ENCODE measurements around the gene SCYL3. TPM values are rescaled to one million over a fixed set of nuclear protein-coding genes. Genes with fewer than 3 reads are reported as not detected.
A peak's percentile ranks its signal among the peaks of the same experiment; 100 is the strongest.
"Not testable (repeated sequence)": the region's sequence is repeated elsewhere in the genome, so short reads cannot be mapped to it uniquely, and the experiment has no call there.

The SCYL3 gene
- total RNA-seq, 8 experiments from 2014 or later: 6.3 to 9.1 (median 7.4) TPM

DNA sequence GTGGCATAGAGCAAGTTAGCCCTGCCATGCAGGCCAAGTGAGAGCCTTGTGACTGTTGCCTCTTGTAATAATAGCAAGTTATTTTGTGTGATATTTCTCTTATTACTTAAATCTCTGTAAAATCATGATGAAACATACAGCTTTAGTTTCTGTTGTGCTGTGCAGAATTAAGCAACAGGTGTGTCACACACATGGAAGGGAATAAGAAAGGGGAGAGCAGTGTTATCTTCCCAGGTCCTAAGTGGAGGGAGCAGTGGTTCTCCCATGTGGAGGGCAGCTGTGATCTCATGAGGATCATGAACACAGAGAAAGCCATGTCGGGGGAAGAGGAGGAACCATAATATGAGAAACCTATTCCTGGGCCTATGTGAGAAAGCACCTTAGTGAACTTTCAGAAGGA is 25.2 kb upstream of the SCYL3 start:
- no peak for ATAC-seq (replicated peaks in 6 of 8)
- H3K4me1 ChIP-seq (replicated peaks in 1 of 2): no peaks in the 10 kb centered on the region
- no peak overlapping the region for H3K27ac ChIP-seq
- no peak overlapping the region for H3K4me3 ChIP-seq
- WGBS, 10 experiments: 0 to 100% (median 50%) methylated on average over 1 of the region's 1 CpG; no CpG with 5 or more reads in 1 of the 10 experiments
- in situ Hi-C loops (cut with MboI; ENCODE audit: low pct_unique_long_range_greater_than_20kb in 2 of 9, low sequenced_read_pairs in 9 of 9, unreplicated experiment in 9 of 9): no loop called here

GRCh38 chr1:169918220-169918619 is 24.5 kb upstream of the SCYL3 start:
- in situ Hi-C loops (cut with MboI; ENCODE audit: low pct_unique_long_range_greater_than_20kb in 2 of 9, low sequenced_read_pairs in 9 of 9, unreplicated experiment in 9 of 9); H3K4me3 ChIP-seq; H3K27ac ChIP-seq; H3K4me1 ChIP-seq (replicated peaks in 1 of 2); ATAC-seq (replicated peaks in 6 of 8): not testable (repeated sequence)
- 96 to 100% (median 98%) methylated on average over 1 to 9 of the region's 9 CpGs; no CpG with 5 or more reads in 3 of the 10 experiments for WGBS, 10 experiments

- no peaks in the 10 kb centered on the region for H3K4me1 ChIP-seq (replicated peaks in 1 of 2)
- WGBS, 10 experiments: 27 to 93% (median 81%) methylated on average over 3 to 15 of the region's 15 CpGs
- no peak for ATAC-seq (replicated peaks in 6 of 8)
- H3K4me3 ChIP-seq: no peak overlapping the region
- in situ Hi-C loops (cut with MboI; ENCODE audit: low pct_unique_long_range_greater_than_20kb in 2 of 9, low sequenced_read_pairs in 9 of 9, unreplicated experiment in 9 of 9): no loop called here
- no peak overlapping the region for H3K27ac ChIP-seq
Observed at GRCh38 chr1:169915150-169915549, 21.5 kb upstream of the SCYL3 start.

DNA sequence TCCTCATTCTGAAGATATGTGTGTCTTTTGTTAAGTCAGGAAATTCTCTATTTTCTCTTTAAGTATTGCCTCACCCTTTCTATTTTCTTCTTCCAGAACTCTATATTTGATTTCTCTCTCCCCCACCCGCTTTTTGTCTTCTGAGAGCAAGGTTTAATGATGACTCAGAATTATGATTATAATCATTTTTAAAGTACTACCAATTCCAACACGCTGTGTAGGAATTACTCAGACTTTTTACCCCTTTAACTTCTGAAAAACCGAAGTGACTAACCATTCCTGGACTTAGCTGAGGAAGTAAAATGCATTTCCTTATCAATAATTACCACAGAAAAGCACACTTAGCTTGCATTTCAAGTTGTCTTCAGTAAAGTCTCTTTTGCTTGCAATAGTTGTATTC is 20.8 kb upstream of the SCYL3 start:
- Histone ChIP-seq H3K27ac (no peak overlapping the region), H3K4me1 (replicated peaks in 1 of 2) (no peaks in the 10 kb centered on the region), H3K4me3 (no peak overlapping the region)
- in situ Hi-C loops (cut with MboI; ENCODE audit: low pct_unique_long_range_greater_than_20kb in 2 of 9, low sequenced_read_pairs in 9 of 9, unreplicated experiment in 9 of 9): no loop called here
- no peak for ATAC-seq (replicated peaks in 6 of 8)
- WGBS, 10 experiments: 3 to 91% (median 73%) methylated on average over 3 of the region's 3 CpGs

GRCh38 chr1:169909499-169909898 is 15.8 kb upstream of the SCYL3 start:
- in situ Hi-C loops (cut with MboI; ENCODE audit: low pct_unique_long_range_greater_than_20kb in 2 of 9, low sequenced_read_pairs in 9 of 9, unreplicated experiment in 9 of 9): no loop called here
- WGBS, 10 experiments: 80 to 100% (median 96%) methylated on average over 1 to 11 of the region's 16 CpGs; no CpG with 5 or more reads in 3 of the 10 experiments
- ATAC-seq (replicated peaks in 6 of 8): no peak
- H3K27ac ChIP-seq: no peak overlapping the region
- H3K4me3 ChIP-seq: no peak overlapping the region
- no peaks in the 10 kb centered on the region for H3K4me1 ChIP-seq (replicated peaks in 1 of 2)

GRCh38 chr1:169906938-169907337 is 13.2 kb upstream of the SCYL3 start:
- H3K4me3 ChIP-seq: no peak overlapping the region
- in situ Hi-C loops (cut with MboI; ENCODE audit: low pct_unique_long_range_greater_than_20kb in 2 of 9, low sequenced_read_pairs in 9 of 9, unreplicated experiment in 9 of 9): no loop called here

DNA sequence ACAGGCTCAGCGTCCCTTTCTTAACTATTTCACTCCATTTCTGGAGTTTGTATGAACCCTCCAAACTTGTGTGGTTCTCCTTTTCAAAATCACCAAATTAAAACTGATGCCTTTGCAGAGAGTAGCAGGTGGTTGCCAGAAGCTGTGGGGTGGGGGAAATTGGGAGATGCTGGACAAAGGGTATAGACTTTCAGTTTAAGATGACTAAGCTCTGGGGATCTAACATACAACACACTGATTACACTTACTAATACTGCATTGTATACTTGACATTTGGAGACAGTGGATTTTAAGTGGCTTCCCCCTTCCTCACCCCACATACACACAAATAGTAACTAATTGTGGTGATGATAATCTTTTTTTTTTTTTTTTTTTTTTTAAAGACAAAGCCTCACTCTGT is 11.1 kb upstream of the SCYL3 start:
- 43 to 100% (median 80%) methylated on average over 1 of the region's 1 CpG; no CpG with 5 or more reads in 4 of the 10 experiments for WGBS, 10 experiments
- in situ Hi-C loops (cut with MboI; ENCODE audit: low pct_unique_long_range_greater_than_20kb in 2 of 9, low sequenced_read_pairs in 9 of 9, unreplicated experiment in 9 of 9): no loop called here
- no peak for ATAC-seq (replicated peaks in 6 of 8)

More at GRCh38 chr1:169906938-169907337, 13.2 kb upstream of the SCYL3 start:
- no peak overlapping the region for H3K27ac ChIP-seq
- ATAC-seq (replicated peaks in 6 of 8): no peak
- no peaks in the 10 kb centered on the region for H3K4me1 ChIP-seq (replicated peaks in 1 of 2)

DNA sequence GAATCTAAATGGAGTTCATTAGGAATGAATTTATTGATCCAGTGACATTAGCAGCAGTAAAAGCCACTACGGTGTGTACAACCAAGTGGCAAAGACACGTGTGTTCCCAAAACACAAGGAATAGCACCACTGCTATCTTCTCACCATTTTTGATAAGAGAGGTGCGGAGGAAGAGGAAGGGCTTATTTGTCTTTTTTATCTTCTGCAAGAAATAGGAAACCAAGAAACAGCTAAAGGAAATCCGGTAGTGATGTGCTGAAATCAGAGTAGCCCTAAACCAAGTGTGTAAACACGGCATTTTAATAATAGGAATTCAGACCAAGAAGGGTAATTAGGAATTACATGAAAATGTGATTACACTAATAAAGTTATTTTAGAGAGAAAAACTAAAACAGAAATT is 9.1 kb upstream of the SCYL3 start:
- ATAC-seq (replicated peaks in 6 of 8): no peak
- H3K27ac ChIP-seq: no peak overlapping the region
- 37 to 92% (median 73%) methylated on average over 2 to 5 of the region's 5 CpGs for WGBS, 10 experiments
- in situ Hi-C loops (cut with MboI; ENCODE audit: low pct_unique_long_range_greater_than_20kb in 2 of 9, low sequenced_read_pairs in 9 of 9, unreplicated experiment in 9 of 9): no loop called here
- H3K4me1 ChIP-seq (replicated peaks in 1 of 2): no peaks in the 10 kb centered on the region
- H3K4me3 ChIP-seq: no peak overlapping the region

More for the DNA sequence above, 11.1 kb upstream of the SCYL3 start:
- H3K27ac ChIP-seq: no peak overlapping the region
- no peak overlapping the region for H3K4me3 ChIP-seq
- H3K4me1 ChIP-seq (replicated peaks in 1 of 2): no peaks in the 10 kb centered on the region

DNA sequence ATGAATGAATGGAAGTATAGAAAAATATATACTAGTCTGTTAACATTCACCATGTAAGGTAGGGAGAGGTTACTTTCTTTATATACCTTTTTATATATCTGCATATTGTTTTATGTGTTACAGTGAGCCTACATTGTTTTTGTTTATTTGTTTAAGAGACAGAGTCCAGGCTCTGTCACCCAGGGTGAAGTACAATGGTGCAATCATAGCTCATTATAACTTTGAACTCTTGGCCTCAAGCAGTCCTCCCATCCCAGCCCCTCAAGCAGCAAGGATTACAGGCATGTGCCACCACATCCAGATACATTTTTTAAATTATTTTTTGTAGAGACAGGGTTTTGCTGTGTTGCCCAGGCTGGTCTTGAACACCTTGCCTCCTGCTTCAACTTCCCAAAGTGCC is 7.4 kb upstream of the SCYL3 start:
- no peak for ATAC-seq (replicated peaks in 6 of 8)

GRCh38 chr1:169900571-169900970 is 6.9 kb upstream of the SCYL3 start:
- in situ Hi-C loops (cut with MboI; ENCODE audit: low pct_unique_long_range_greater_than_20kb in 2 of 9, low sequenced_read_pairs in 9 of 9, unreplicated experiment in 9 of 9): no loop called here
- no peak overlapping the region for H3K4me3 ChIP-seq
- H3K4me1 ChIP-seq (replicated peaks in 1 of 2): no peaks in the 10 kb centered on the region
- H3K27ac ChIP-seq: no peak overlapping the region
- ATAC-seq (replicated peaks in 6 of 8): no peak

More for the DNA sequence above, 7.4 kb upstream of the SCYL3 start:
- in situ Hi-C loops (cut with MboI; ENCODE audit: low pct_unique_long_range_greater_than_20kb in 2 of 9, low sequenced_read_pairs in 9 of 9, unreplicated experiment in 9 of 9): no loop called here
- Histone ChIP-seq H3K4me1 (replicated peaks in 1 of 2) (no peaks in the 10 kb centered on the region), H3K27ac (no peak overlapping the region), H3K4me3 (no peak overlapping the region)

- no peak overlapping the region for H3K27ac ChIP-seq
- in situ Hi-C loops (cut with MboI; ENCODE audit: low pct_unique_long_range_greater_than_20kb in 2 of 9, low sequenced_read_pairs in 9 of 9, unreplicated experiment in 9 of 9): no loop called here
- WGBS, 10 experiments: 17 to 77% (median 53%) methylated on average over 2 to 4 of the region's 4 CpGs
- H3K4me3 ChIP-seq: no peak overlapping the region
- no peak for ATAC-seq (replicated peaks in 6 of 8)
- H3K4me1 ChIP-seq (replicated peaks in 1 of 2): no peaks in the 10 kb centered on the region
Observed at GRCh38 chr1:169899519-169900217, 6.0 kb upstream of the SCYL3 start.

DNA sequence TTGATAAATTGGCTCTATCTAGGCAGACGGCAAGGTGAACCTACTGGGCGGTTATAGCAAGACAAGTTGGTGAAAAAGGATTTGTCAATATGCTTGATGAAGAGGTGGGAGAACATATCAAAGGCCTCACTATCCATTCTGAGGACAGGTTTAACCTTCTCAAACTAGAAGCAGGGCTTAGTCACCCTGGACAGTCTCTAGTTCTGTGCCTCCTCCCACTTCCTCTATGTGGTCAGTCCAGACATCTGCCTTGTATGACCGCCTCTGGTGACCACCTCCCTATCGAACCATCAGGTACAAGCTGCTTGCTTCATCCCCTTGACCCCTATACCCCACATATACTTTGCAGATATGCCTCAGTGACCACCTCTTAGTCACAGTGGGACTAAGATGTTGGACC is 2.3 kb upstream of the SCYL3 start:
- WGBS, 10 experiments: 80 to 100% (median 89%) methylated on average over 2 to 4 of the region's 4 CpGs; no CpG with 5 or more reads in 2 of the 10 experiments
- Histone ChIP-seq H3K4me1 (replicated peaks in 1 of 2) (peaks cover 5 to 9% of the 10 kb centered on the region in 2 donors), H3K27ac (no peak overlapping the region), H3K4me3 (no peak overlapping the region)
- in situ Hi-C loops (cut with MboI; ENCODE audit: low pct_unique_long_range_greater_than_20kb in 2 of 9, low sequenced_read_pairs in 9 of 9, unreplicated experiment in 9 of 9): no loop called here
- ATAC-seq (replicated peaks in 6 of 8): no peak

- ATAC-seq (replicated peaks in 6 of 8): peak in 2 of 8 experiments; percentile 1
- peak overlapping the region in 1 of 2 donors; percentile 99 for H3K27ac ChIP-seq
- in situ Hi-C loops (cut with MboI; ENCODE audit: low pct_unique_long_range_greater_than_20kb in 2 of 9, low sequenced_read_pairs in 9 of 9, unreplicated experiment in 9 of 9): no loop called here
- WGBS, 10 experiments: 23 to 55% (median 47%) methylated on average over 2 to 15 of the region's 15 CpGs
- H3K4me3 ChIP-seq: peak overlapping the region; percentile 70 to 97 (median 85)
- H3K4me1 ChIP-seq (replicated peaks in 1 of 2): peaks cover 5 to 9% of the 10 kb centered on the region in 2 donors
Observed at GRCh38 chr1:169894424-169895145, 889 bp upstream of the SCYL3 start.
